HK-2 (cell line): Measurements from ENCODE around the gene SLC35F6.
A peak's percentile ranks its signal among the peaks of the same experiment; 100 is the strongest.

Experiments used
- DNase-seq: peaks from one replicate; pipeline ENCODE4 v3.0.0-alpha.2; 2018; ENCODE audit not compliant: unreplicated experiment

SLC35F6 gene

GRCh38 chr2:26764078-26764887 is at the start of gene SLC35F6:
TSS of gene SLC35F6 (plus strand) at chr2:26764284. CDS start at chr2:26764350, 66 bp downstream.
- peak; percentile 82 for DNase-seq

GRCh38 chr2:26715528-26716270 is 48.4 kb upstream of the SLC35F6 start:
- no peak for DNase-seq

- DNase-seq, result no peak
Measured at GRCh38 chr2:26716340-26716739, 47.7 kb upstream of the SLC35F6 start.

GRCh38 chr2:26716769-26717168 is 47.3 kb upstream of the SLC35F6 start:
- no peak for DNase-seq

GRCh38 chr2:26717362-26717761 is 46.7 kb upstream of the SLC35F6 start:
- no peak for DNase-seq

GRCh38 chr2:26718949-26719686 is 45.0 kb upstream of the SLC35F6 start:
- no peak for DNase-seq

GRCh38 chr2:26720322-26721114 is 43.6 kb upstream of the SLC35F6 start:
- peak; percentile 83 for DNase-seq

GRCh38 chr2:26721115-26722032 is 42.7 kb upstream of the SLC35F6 start:
- DNase-seq, result peak; percentile 63

GRCh38 chr2:26722328-26722727 is 41.8 kb upstream of the SLC35F6 start:
- no peak for DNase-seq

- no peak for DNase-seq
Measured at GRCh38 chr2:26722911-26723310, 41.2 kb upstream of the SLC35F6 start.

- DNase-seq, result no peak
Measured at GRCh38 chr2:26723475-26723874, 40.6 kb upstream of the SLC35F6 start.

- peak; percentile 85 for DNase-seq
Measured at GRCh38 chr2:26723991-26724750, 39.9 kb upstream of the SLC35F6 start.

GRCh38 chr2:26724784-26725520 is 39.1 kb upstream of the SLC35F6 start:
- no peak for DNase-seq

- no peak for DNase-seq
Measured at GRCh38 chr2:26725521-26725820, 38.6 kb upstream of the SLC35F6 start.

GRCh38 chr2:26726228-26726627 is 37.9 kb upstream of the SLC35F6 start:
- DNase-seq, result no peak

GRCh38 chr2:26727641-26728561 is 36.2 kb upstream of the SLC35F6 start:
- DNase-seq, result no peak

GRCh38 chr2:26729311-26729710 is 34.8 kb upstream of the SLC35F6 start:
- no peak for DNase-seq
